WI38 (cell line): ENCODE results near the gene ARID3B.

Experiments used
- H3K4me3 ChIP-seq: 2 replicates; pipeline ENCODE4 v1.5.1; 2011; ENCODE audit warnings: low read depth, mild to moderate bottlenecking, control low read depth, low read length
- CTCF ChIP-seq: IDR thresholded peaks from 2 replicates; pipeline ENCODE4 v1.5.1; 2012; ENCODE audit warnings: low read depth, mild to moderate bottlenecking, control low read depth, low read length

The ARID3B gene

GRCh38 chr15:74603789-74604705 is 63.0 kb downstream of the ARID3B start:
- no peak for TF ChIP-seq CTCF
- H3K4me3 ChIP-seq: no peak overlapping the region

- TF ChIP-seq CTCF: no peak
- no peak overlapping the region for H3K4me3 ChIP-seq
Observed at GRCh38 chr15:74604983-74605794, 64.2 kb downstream of the ARID3B start.

- TF ChIP-seq CTCF: no peak
Observed at GRCh38 chr15:74605795-74606150, 64.8 kb downstream of the ARID3B start.

DNA sequence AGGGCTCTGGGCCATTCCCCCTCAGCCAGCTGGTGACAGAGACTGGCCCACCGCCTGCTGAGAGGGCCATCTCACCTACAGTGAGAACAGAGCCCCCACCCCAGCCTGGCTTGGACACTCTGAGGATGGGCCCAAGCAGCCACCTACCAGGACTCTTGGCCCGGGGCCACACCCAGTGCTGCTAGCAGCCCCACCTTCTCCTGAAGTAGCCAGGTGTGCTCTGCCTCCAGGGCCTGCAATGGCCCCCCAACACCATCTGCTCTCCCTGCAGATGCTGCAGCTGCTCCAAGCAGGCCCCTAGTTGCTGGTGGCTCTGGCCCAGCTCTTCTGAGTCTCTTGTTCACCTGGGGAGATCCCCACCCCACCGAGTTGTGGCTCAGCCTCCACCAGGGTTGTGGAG is 67.8 kb downstream of the ARID3B start:
- no peak for TF ChIP-seq CTCF

More at GRCh38 chr15:74605795-74606150, 64.8 kb downstream of the ARID3B start:
- no peak overlapping the region for H3K4me3 ChIP-seq

DNA sequence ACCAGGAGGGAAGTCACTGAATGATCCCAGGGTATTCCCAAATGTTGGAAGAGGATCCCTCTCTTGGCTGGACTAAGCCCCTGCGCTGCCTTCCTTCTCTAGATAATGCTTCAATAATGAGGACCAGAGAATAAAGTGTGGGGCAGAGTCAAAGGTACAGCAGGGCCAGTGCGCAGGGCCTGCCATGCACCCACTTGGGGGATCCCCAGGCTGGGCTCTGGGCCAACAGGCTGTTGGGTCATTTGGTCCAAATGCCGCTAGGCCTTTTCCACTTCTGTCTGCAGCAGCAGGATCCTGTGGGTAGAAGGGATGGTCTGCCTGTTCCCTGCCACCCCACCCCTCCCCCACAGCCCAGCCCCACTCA is 68.9 kb downstream of the ARID3B start:
- no peak for TF ChIP-seq CTCF

More for the DNA sequence above, 67.8 kb downstream of the ARID3B start:
- no peak overlapping the region for H3K4me3 ChIP-seq

DNA sequence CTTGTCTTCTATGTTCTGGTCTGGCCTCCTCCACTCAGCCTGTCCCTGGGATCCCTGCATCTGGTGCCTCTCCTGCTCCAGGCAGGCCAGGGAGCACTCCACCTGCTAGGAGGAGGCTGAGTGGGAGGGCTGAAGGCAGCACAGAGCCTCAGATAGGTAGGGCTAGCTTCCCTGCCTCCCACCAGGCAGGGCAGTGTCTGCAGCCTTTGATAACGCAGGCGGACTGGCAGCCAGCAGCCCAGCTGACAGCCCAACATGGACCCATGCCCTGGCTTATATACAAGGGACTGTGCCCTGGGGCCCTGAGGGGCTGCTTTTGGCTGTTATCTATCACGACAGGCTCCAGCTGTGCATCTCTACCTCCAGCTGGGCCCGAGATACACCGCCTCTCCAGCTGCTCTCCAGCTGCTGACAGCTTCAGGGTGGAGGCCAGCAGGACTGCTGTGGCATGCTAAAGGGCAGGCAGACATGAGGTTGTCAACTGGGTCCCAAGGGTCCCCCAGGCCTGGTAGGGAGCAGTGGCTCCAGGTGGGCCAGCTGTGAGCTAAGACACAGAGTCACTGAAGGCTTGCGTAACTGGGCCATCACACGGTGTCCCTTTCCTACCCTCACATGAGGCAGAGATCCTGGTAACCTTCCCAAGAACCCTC is 69.4 kb downstream of the ARID3B start:
- H3K4me3 ChIP-seq: no peak overlapping the region

More for the DNA sequence above, 68.9 kb downstream of the ARID3B start:
- no peak overlapping the region for H3K4me3 ChIP-seq

More for the DNA sequence above, 69.4 kb downstream of the ARID3B start:
- TF ChIP-seq CTCF: no peak
